ENCODE data around the gene LY6G6C. TPM values are rescaled to one million over a fixed set of nuclear protein-coding genes. Genes with fewer than 3 reads are reported as not detected.
A peak's percentile ranks its signal among the peaks of the same experiment; 100 is the strongest.

The LY6G6C gene
- total RNA-seq, 1 donor from 2014 or later: 0.66 TPM

DNA sequence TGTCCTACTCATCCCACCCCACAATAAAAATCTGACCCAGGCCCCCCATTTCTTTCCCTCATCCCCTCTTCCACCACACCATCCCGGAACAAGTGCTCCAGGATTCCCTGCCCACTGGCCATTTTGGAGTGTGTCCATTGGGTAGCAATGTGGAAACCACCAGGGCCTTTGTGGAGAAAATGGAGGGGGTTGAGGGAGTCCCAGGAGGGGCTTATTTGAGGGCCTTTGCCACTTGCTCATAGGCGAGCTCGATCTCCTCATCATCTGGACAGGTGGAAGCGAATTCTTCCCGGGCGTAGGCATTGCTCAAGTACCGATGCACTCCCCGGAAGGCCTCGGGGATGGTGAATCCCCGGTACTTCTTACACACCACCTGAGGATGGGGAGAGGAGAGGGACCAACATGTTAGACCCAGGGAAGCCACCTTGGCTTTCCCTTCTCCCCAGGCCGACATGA is 9.1 kb upstream of the LY6G6C start:
- no peaks in the 10 kb centered on the region for H3K27me3 ChIP-seq (ENCODE audit: insufficient read depth, low read length)
- FAIRE-seq: no peak

DNA sequence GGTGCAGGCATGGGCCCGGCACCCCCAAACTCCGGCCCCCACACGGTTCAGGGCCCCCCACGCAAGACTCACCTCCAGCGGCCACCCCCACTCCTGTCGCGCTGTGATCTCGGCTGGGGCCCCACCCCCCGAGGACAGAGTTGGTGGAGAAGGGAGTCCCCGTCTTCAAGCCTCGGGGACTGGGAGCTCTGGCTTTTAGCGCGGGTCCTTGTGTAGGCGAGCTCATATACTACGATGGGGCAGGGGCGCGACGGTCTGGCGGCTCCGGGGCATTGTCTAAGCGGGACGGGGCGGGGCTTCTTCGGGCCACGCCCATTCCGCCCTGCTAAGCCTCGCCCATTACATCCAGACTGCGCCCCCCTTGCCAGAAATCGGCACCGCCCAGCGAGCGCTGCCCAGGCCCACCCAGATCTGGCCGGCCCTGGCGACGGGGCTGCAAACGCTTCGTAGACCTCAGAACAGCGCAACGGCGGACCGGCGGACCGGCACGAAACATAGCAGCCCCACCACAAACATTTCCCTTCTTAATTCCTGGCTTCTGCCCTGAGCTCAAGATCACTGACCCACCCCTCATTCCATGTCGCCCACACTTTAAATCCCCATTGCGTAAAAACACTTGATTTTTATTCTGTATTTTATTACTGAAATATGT is 8.6 kb upstream of the LY6G6C start:
- Mint-ChIP-seq H3K9me3 (ENCODE audit: unreplicated experiment) (no peaks in the 10 kb centered on the region), H3K4me3 (ENCODE audit: unreplicated experiment) (peak overlapping the region; percentile 90), H3K36me3 (ENCODE audit: low read depth, unreplicated experiment) (peaks cover 26% of the 10 kb centered on the region), H3K27ac (ENCODE audit: unreplicated experiment) (peak overlapping the region; percentile 87), H3K4me1 (ENCODE audit: low read depth, unreplicated experiment) (peaks cover 23% of the 10 kb centered on the region), H3K27me3 (ENCODE audit: low read depth, unreplicated experiment) (no peaks in the 10 kb centered on the region)
- Histone ChIP-seq H3K9ac (ENCODE audit: low read length) (peak overlapping the region; percentile 88), H4K20me1 (ENCODE audit: insufficient read depth, low read length) (peaks cover 63% of the 10 kb centered on the region), H3K27ac (ENCODE audit: low read depth, low read length) (peak overlapping the region; percentile 77), H3K36me3 (ENCODE audit: insufficient read depth, low read length) (peaks cover 39% of the 10 kb centered on the region), H3K4me2 (ENCODE audit: low read length) (peak overlapping the region; percentile 96), H3K4me3 (ENCODE audit: insufficient read depth, low read depth, low read length) (peak overlapping the region; percentile 86), H2AFZ (ENCODE audit: low read depth, low read length) (peak overlapping the region; percentile 77), H3K79me2 (ENCODE audit: insufficient read depth, low read length) (peaks cover 39% of the 10 kb centered on the region), H3K27me3 (ENCODE audit: insufficient read depth, low read length) (no peaks in the 10 kb centered on the region), H3K4me1 (ENCODE audit: insufficient read depth, low read length) (peaks cover 29% of the 10 kb centered on the region), H3K9me3 (ENCODE audit: insufficient read depth, low read depth, low read length) (no peaks in the 10 kb centered on the region)
- TF ChIP-seq EZH2 (IDR thresholded peaks at IDR 0.05; ENCODE audit: insufficient read depth, low read length) (no peak), CTCF (IDR thresholded peaks at IDR 0.05; ENCODE audit: insufficient read depth, low read depth, low read length) (no peak)
- FAIRE-seq (no peak), DNase-seq (ENCODE audit: low read depth) (peak; percentile 78)

More for the DNA sequence above, 9.1 kb upstream of the LY6G6C start:
- peaks cover 67% of the 10 kb centered on the region for H4K20me1 ChIP-seq (ENCODE audit: insufficient read depth, low read length)
- peak overlapping the region; percentile 77 for H3K27ac ChIP-seq (ENCODE audit: low read depth, low read length)
- no peaks in the 10 kb centered on the region for H3K27me3 Mint-ChIP-seq (ENCODE audit: low read depth, unreplicated experiment)
- H3K4me1 ChIP-seq (ENCODE audit: insufficient read depth, low read length): peaks cover 29% of the 10 kb centered on the region
- H3K4me2 ChIP-seq (ENCODE audit: low read length): peak overlapping the region; percentile 96
- H3K9me3 ChIP-seq (ENCODE audit: insufficient read depth, low read depth, low read length): no peaks in the 10 kb centered on the region
- no peak for TF ChIP-seq CTCF (IDR thresholded peaks at IDR 0.05; ENCODE audit: insufficient read depth, low read depth, low read length)
- TF ChIP-seq EZH2 (IDR thresholded peaks at IDR 0.05; ENCODE audit: insufficient read depth, low read length): no peak
- peaks cover 24% of the 10 kb centered on the region for H3K36me3 Mint-ChIP-seq (ENCODE audit: low read depth, unreplicated experiment)
- peak overlapping the region; percentile 88 for H3K9ac ChIP-seq (ENCODE audit: low read length)
- DNase-seq (ENCODE audit: low read depth): no peak
- peaks cover 44% of the 10 kb centered on the region for H3K79me2 ChIP-seq (ENCODE audit: insufficient read depth, low read length)
- H3K36me3 ChIP-seq (ENCODE audit: insufficient read depth, low read length): peaks cover 39% of the 10 kb centered on the region
- no peaks in the 10 kb centered on the region for H3K9me3 Mint-ChIP-seq (ENCODE audit: unreplicated experiment)
- no peak overlapping the region for H2AFZ ChIP-seq (ENCODE audit: low read depth, low read length)
- peak overlapping the region; percentile 90 for H3K4me3 Mint-ChIP-seq (ENCODE audit: unreplicated experiment)
- H3K4me1 Mint-ChIP-seq (ENCODE audit: low read depth, unreplicated experiment): peaks cover 23% of the 10 kb centered on the region
- H3K27ac Mint-ChIP-seq (ENCODE audit: unreplicated experiment): peak overlapping the region; percentile 66
- H3K4me3 ChIP-seq (ENCODE audit: insufficient read depth, low read depth, low read length): peak overlapping the region; percentile 86

DNA sequence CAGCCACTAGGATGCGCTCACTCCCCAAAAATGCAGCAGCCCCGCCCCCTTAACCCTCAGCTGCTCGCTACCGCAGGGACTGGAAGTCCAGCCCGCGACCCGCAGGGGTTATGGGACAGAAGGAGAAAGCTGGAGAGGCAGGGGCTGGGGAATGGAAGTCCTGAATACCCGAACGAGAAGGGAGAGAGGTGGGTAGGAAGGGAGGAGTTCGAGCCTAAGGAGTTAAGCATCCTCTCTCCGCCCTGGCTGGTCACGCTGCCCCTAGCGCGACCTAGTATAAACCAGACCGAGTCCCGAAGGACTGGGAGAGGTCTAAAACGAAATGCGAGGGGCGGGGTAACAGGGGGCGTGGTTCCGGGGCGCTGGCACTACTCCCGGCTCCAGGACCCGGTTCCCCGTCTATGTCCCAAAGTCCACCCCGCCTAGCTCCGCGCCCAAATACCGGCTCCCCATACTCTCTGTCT is 8.0 kb upstream of the LY6G6C start:
- no peaks in the 10 kb centered on the region for H3K9me3 ChIP-seq (ENCODE audit: insufficient read depth, low read depth, low read length)
- peaks cover 33% of the 10 kb centered on the region for H3K79me2 ChIP-seq (ENCODE audit: insufficient read depth, low read length)
- peak overlapping the region; percentile 96 for H3K4me2 ChIP-seq (ENCODE audit: low read length)
- no peak for FAIRE-seq
- H3K27me3 ChIP-seq (ENCODE audit: insufficient read depth, low read length): no peaks in the 10 kb centered on the region
- H2AFZ ChIP-seq (ENCODE audit: low read depth, low read length): peak overlapping the region; percentile 77
- H3K36me3 Mint-ChIP-seq (ENCODE audit: low read depth, unreplicated experiment): peaks cover 29% of the 10 kb centered on the region
- peak overlapping the region; percentile 90 for H3K4me3 Mint-ChIP-seq (ENCODE audit: unreplicated experiment)
- H3K4me1 ChIP-seq (ENCODE audit: insufficient read depth, low read length): peaks cover 29% of the 10 kb centered on the region
- H3K27ac ChIP-seq (ENCODE audit: low read depth, low read length): peak overlapping the region; percentile 77
- H3K9ac ChIP-seq (ENCODE audit: low read length): peak overlapping the region; percentile 88
- peak overlapping the region; percentile 86 for H3K4me3 ChIP-seq (ENCODE audit: insufficient read depth, low read depth, low read length)
- DNase-seq (ENCODE audit: low read depth): peak; percentile 70
- H3K27ac Mint-ChIP-seq (ENCODE audit: unreplicated experiment): peak overlapping the region; percentile 87
- no peaks in the 10 kb centered on the region for H3K27me3 Mint-ChIP-seq (ENCODE audit: low read depth, unreplicated experiment)
- H3K4me1 Mint-ChIP-seq (ENCODE audit: low read depth, unreplicated experiment): peaks cover 23% of the 10 kb centered on the region
- peaks cover 39% of the 10 kb centered on the region for H3K36me3 ChIP-seq (ENCODE audit: insufficient read depth, low read length)
- peaks cover 58% of the 10 kb centered on the region for H4K20me1 ChIP-seq (ENCODE audit: insufficient read depth, low read length)
- TF ChIP-seq CTCF (IDR thresholded peaks at IDR 0.05; ENCODE audit: insufficient read depth, low read depth, low read length) (no peak), EZH2 (IDR thresholded peaks at IDR 0.05; ENCODE audit: insufficient read depth, low read length) (no peak)
- H3K9me3 Mint-ChIP-seq (ENCODE audit: unreplicated experiment): no peaks in the 10 kb centered on the region

Data from astrocyte (in vitro differentiated cells and primary cell).